Measurements from ENCODE around the gene FASTK. TPM values are rescaled to one million over a fixed set of nuclear protein-coding genes. Genes with fewer than 3 reads are reported as not detected.

FASTK gene
- polyA plus RNA-seq, 1 donor (not counting 4 experiments of a cell fraction or from before 2014, with no cell fraction given), result 27.2 TPM

DNA sequence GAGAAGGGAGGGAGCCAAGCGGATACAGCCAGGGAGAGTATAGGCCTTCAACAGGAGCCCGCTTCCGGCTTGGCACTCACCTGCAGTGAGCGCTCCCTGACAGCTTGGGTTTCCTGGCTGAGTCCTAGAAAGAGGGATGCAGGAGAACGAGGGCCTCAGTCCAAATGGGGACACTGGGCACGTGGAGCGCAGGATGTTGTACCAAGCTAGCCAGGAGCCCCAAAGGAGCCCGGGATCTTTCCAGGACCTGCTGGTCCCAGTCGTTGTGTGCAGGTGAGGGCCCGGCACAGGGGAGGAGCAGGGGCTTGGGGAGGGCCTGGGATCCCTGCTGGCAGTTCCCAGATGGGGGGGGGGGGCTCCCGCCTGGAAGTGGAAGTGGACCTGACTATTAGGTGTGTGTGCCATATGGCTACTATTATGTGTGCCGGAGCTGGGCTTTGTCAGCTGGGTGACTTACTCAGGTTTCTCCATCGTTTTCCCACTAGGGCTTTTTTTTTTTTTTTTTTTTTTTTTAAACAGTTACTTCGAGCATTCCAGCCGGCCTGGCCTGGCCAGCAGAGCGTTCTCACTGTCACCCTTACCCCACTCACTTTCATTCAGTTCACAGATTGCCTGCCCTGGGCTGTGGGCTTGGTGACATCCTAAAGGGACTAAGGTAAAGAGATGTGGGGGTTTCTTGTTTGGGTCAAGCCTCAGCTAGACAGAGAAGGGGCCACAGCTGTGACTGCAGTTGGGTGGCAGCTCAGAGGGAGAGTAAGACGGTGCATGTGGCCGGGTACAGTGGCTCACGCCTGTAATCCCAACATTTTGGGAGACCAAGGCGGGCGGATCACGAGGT is 9.5 kb upstream of the FASTK start:
- no peak for DNase-seq (ENCODE audit: low read depth, low spot score)
- dilution Hi-C loops (cut with MboI; ENCODE audit: extremely low pct_ligation_motif_present, low sequenced_read_pairs), result no loop called here

DNA sequence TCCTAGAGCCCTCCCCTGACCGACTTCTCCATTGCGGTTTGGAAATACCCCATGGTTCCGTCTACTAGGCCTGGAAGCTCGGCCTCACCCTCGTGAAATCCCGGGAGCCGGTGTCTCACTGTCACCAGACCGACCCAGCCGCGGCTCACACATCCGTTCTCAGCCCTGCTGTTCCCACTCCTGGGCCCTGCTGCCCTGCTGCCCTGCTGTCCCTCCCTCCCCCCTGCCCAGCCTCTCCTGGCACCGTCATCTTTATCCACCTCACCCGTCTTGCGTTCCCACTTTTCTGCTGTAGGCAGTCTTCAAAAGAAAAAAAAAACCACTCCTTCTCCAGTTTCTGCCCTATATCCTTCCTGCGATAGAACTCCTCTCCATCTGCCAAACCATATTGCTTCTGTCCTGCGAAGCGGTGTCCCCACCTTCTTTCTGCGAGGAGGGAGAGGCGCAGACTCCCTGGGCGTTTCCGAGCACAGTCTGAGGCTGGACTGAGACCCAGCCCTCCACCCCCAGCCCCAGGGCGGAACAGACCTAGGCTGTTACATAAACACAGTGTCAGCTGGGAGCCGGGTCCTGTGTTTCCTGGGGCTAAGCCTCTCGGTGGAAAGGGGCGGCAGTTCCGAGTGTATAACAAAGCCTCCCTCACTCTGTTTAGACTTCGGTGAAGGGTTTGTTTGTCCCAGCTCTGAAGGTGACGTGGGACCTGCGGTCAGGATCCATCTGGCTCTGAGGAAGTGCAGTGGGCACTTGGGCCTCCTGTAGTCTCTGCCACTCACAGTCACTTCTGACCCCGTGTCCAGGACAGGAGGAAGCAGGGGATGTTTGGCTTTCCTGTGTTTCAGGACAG is 8.5 kb upstream of the FASTK start:
- Histone ChIP-seq H4K20me1 (ENCODE audit: control insufficient read depth, extremely low read depth, insufficient read depth, low read length) (peaks cover 5% of the 10 kb centered on the region), H2AFZ (ENCODE audit: control insufficient read depth, low read length) (peak overlapping the region; percentile 62), H3K4me1 (ENCODE audit: control insufficient read depth, extremely low read depth, insufficient read depth, low read length) (peaks cover 21% of the 10 kb centered on the region), H3K4me2 (ENCODE audit: control insufficient read depth, extremely low read depth, insufficient read depth, low read depth, low read length) (peak overlapping the region; percentile 99), H3K9ac (ENCODE audit: control insufficient read depth, extremely low read depth, insufficient read depth, low read length) (peak overlapping the region; percentile 93), H3K4me3 (ENCODE audit: control insufficient read depth in 2 of 3, extremely low read depth in 1 of 3, insufficient read depth in 2 of 3, low read depth in 1 of 3, low read length in 3 of 3) (peak overlapping the region; percentile 80 to 90 (median 83)), H3K79me2 (ENCODE audit: control insufficient read depth, insufficient read depth, low read length) (peaks cover 72% of the 10 kb centered on the region), H3K9me1 (ENCODE audit: control insufficient read depth, extremely low read depth, insufficient read depth, low read length) (no peaks in the 10 kb centered on the region), H3K9me3 (ENCODE audit: control insufficient read depth, low read depth, low read length) (no peaks in the 10 kb centered on the region), H3K27ac (ENCODE audit: control insufficient read depth, insufficient read depth, low read length) (peak overlapping the region; percentile 92), H3K27me3 (ENCODE audit: control insufficient read depth, extremely low read depth, insufficient read depth, low read length) (no peaks in the 10 kb centered on the region), H3K36me3 (ENCODE audit: control insufficient read depth in 2 of 2, extremely low read depth in 1 of 2, insufficient read depth in 2 of 2, low read length in 2 of 2) (peaks cover 5 to 6% of the 10 kb centered on the region in 2 experiments)
- DNase-seq (ENCODE audit: low read depth, low spot score) (no peak), FAIRE-seq (no peak)
- dilution Hi-C loops (cut with MboI; ENCODE audit: extremely low pct_ligation_motif_present, low sequenced_read_pairs), result no loop called here
- no peak for TF ChIP-seq EZH2 (IDR thresholded peaks at IDR 0.05; ENCODE audit: low read length)
- TF ChIP-seq, protein P1, sequence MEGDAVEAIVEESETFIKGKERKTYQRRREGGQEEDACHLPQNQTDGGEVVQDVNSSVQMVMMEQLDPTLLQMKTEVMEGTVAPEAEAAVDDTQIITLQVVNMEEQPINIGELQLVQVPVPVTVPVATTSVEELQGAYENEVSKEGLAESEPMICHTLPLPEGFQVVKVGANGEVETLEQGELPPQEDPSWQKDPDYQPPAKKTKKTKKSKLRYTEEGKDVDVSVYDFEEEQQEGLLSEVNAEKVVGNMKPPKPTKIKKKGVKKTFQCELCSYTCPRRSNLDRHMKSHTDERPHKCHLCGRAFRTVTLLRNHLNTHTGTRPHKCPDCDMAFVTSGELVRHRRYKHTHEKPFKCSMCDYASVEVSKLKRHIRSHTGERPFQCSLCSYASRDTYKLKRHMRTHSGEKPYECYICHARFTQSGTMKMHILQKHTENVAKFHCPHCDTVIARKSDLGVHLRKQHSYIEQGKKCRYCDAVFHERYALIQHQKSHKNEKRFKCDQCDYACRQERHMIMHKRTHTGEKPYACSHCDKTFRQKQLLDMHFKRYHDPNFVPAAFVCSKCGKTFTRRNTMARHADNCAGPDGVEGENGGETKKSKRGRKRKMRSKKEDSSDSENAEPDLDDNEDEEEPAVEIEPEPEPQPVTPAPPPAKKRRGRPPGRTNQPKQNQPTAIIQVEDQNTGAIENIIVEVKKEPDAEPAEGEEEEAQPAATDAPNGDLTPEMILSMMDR (optimal IDR thresholded peaks at IDR 0.05 in 1 of 3, IDR thresholded peaks at IDR 0.05 in 1 of 3, conservative IDR thresholded peaks at IDR 0.05 in 1 of 3; ENCODE audit: extremely low read depth in 1 of 3, insufficient read depth in 2 of 3, low read length in 3 of 3), result no peak

More for the DNA sequence above, 9.5 kb upstream of the FASTK start:
- no peak for TF ChIP-seq EZH2 (IDR thresholded peaks at IDR 0.05; ENCODE audit: low read length)
- TF ChIP-seq, protein P1 (optimal IDR thresholded peaks at IDR 0.05 in 1 of 3, IDR thresholded peaks at IDR 0.05 in 1 of 3, conservative IDR thresholded peaks at IDR 0.05 in 1 of 3; ENCODE audit: extremely low read depth in 1 of 3, insufficient read depth in 2 of 3, low read length in 3 of 3), result no peak
- no peaks in the 10 kb centered on the region for H3K9me1 ChIP-seq (ENCODE audit: control insufficient read depth, extremely low read depth, insufficient read depth, low read length)
- peaks cover 5 to 6% of the 10 kb centered on the region in 2 experiments for H3K36me3 ChIP-seq (ENCODE audit: control insufficient read depth in 2 of 2, extremely low read depth in 1 of 2, insufficient read depth in 2 of 2, low read length in 2 of 2)
- no peak for FAIRE-seq
- no peak overlapping the region for H2AFZ ChIP-seq (ENCODE audit: control insufficient read depth, low read length)
- H3K9me3 ChIP-seq (ENCODE audit: control insufficient read depth, low read depth, low read length), result no peaks in the 10 kb centered on the region
- no peaks in the 10 kb centered on the region for H3K27me3 ChIP-seq (ENCODE audit: control insufficient read depth, extremely low read depth, insufficient read depth, low read length)
- no peak overlapping the region for H3K4me3 ChIP-seq (ENCODE audit: control insufficient read depth in 2 of 3, extremely low read depth in 1 of 3, insufficient read depth in 2 of 3, low read depth in 1 of 3, low read length in 3 of 3)
- peak overlapping the region; percentile 92 for H3K27ac ChIP-seq (ENCODE audit: control insufficient read depth, insufficient read depth, low read length)
- H3K9ac ChIP-seq (ENCODE audit: control insufficient read depth, extremely low read depth, insufficient read depth, low read length), result peak overlapping the region; percentile 93
- H3K4me1 ChIP-seq (ENCODE audit: control insufficient read depth, extremely low read depth, insufficient read depth, low read length), result peaks cover 21% of the 10 kb centered on the region
- H4K20me1 ChIP-seq (ENCODE audit: control insufficient read depth, extremely low read depth, insufficient read depth, low read length), result peaks cover 5% of the 10 kb centered on the region
- peak overlapping the region; percentile 99 for H3K4me2 ChIP-seq (ENCODE audit: control insufficient read depth, extremely low read depth, insufficient read depth, low read depth, low read length)
- H3K79me2 ChIP-seq (ENCODE audit: control insufficient read depth, insufficient read depth, low read length), result peaks cover 82% of the 10 kb centered on the region

Data from keratinocyte (primary cell).